Keratinocyte (primary cell): ENCODE data around the gene DDX54.

Experiments
- EZH2 ChIP-seq: IDR thresholded peaks from one replicate; pipeline ENCODE4 v1.6.1; 2012; ENCODE audit warnings: inconsistent platforms, mild to moderate bottlenecking, low read length, moderate library complexity
- TF ChIP-seq, protein P1 (sequence below), 3 experiments: IDR thresholded peaks in 1 of 3; conservative IDR thresholded peaks in 1 of 3; optimal IDR thresholded peaks in 1 of 3; 2 replicates in 2 of 3; 3 replicates in 1 of 3; pipeline versions ENCODE3 to v1.5.1; 2011; ENCODE audit warnings: low read length in 3 of 3, mild to moderate bottlenecking in 3 of 3, moderate library complexity in 2 of 3, control low read depth in 1 of 3, inconsistent platforms in 1 of 3; ENCODE audit not compliant: insufficient read depth in 2 of 3; ENCODE audit errors: extremely low read depth in 1 of 3

DNA sequence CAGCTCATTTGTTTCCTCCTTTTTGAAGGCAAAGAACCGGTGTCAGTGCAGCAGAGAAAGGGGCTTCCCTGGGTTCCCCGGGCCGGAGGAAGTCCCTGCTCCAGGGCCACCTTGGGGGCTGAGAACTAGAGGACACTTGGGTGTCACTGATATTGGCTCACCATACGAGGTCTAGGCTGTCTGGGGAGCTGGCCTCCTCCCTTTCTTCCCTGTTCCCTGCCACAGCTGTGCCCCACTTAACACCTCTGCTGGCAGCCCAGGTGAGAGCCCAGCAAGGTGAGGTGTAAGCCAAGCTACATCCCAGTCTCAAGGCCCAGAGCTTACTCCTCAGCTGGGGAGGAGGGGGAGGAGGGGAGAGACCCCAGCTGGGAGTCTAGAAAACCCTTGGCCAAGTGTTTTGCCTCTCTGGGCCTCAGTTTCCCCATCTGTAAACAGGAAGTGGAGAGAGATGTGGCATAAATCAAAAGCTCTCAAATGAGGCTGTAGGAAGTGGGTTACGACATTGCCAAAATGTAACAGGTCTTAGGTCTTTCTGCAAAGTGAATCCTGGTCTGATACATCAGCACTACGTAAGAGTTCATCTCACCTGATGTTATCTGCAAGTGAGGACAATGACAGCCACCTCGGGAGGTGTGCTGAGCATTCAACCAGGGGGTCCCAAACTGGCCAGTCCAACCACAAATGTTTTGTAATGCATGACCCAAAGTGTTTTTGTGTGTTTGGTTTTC lies 75.2 kb downstream of the DDX54 start:
- TF ChIP-seq, protein P1, sequence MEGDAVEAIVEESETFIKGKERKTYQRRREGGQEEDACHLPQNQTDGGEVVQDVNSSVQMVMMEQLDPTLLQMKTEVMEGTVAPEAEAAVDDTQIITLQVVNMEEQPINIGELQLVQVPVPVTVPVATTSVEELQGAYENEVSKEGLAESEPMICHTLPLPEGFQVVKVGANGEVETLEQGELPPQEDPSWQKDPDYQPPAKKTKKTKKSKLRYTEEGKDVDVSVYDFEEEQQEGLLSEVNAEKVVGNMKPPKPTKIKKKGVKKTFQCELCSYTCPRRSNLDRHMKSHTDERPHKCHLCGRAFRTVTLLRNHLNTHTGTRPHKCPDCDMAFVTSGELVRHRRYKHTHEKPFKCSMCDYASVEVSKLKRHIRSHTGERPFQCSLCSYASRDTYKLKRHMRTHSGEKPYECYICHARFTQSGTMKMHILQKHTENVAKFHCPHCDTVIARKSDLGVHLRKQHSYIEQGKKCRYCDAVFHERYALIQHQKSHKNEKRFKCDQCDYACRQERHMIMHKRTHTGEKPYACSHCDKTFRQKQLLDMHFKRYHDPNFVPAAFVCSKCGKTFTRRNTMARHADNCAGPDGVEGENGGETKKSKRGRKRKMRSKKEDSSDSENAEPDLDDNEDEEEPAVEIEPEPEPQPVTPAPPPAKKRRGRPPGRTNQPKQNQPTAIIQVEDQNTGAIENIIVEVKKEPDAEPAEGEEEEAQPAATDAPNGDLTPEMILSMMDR (optimal IDR thresholded peaks at IDR 0.05 in 1 of 3, IDR thresholded peaks at IDR 0.05 in 1 of 3, conservative IDR thresholded peaks at IDR 0.05 in 1 of 3; ENCODE audit: extremely low read depth in 1 of 3, insufficient read depth in 2 of 3, low read length in 3 of 3), result no peak
- TF ChIP-seq EZH2, result no peak
